ENCODE results near the gene TRABD2A.

Gene TRABD2A

DNA sequence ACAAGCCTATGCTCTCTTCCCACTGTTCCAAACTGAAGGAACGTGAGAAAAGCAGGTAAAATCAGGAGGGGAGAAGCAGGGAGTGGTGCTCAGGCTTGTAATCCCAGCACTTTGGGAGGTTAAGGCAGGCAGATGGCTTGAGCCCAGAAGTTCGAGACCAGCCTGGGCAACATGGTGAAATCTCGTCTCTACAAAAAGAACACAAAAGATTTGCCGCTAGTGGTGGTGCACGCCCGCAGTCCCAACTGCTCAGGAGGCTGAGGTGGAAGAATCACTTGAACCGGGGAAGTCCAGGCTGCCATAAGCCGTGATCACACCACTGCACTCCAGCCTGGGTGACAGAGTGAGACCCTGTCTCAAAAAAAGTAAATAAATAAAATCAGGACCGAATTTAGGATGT lies 23.3 kb upstream of the TRABD2A start:
- no peak for DNase-seq (ENCODE audit: low spot score)

GRCh38 chr2:84902526-84902925 lies 21.6 kb upstream of the TRABD2A start:
- no peak for DNase-seq (ENCODE audit: low spot score)

DNA sequence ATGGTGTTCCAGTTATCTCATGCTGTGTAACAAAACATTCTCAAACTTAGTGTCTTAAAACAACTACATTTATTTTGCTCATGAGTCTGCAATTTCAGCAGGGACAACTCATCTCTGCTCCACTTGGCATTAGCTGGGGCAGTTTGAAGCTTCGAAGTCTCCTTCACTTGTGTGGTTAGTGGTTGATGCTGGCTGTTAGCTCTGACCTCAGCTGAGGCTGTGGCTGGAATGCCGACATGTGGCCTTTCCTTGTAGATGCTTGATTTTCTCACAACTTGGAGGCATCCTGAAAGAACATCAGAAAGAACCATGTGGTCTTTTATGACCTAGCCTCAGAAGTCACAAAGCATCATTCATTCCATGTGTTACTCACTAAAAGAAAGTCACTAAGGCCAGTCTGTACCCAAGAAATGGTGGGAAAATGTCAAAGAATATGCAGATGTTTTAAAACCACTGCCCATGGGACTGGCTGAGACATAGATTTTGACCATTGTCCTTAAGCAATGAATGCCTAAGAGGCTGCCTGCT lies 20.8 kb upstream of the TRABD2A start:
- peak; percentile 34 for DNase-seq (ENCODE audit: low spot score)

DNA sequence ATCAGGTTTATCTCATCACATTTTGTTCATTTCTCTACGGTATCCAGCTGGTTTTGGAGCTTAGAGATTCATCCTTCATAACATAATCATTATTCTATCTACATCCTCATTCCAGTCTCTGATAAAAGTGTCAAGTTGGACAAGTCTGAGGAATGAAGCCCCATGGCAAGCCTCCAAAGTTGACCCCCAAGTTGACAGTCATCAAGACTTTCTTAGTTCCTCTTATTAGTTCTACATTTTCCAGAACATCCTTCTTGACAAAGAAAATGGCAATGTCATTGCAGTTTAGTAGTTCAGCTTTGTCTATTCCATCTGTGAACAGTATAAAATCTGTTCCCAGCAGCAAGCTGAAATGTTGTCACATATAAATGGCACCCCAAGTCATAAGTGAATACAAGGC lies 20.1 kb upstream of the TRABD2A start:
- DNase-seq (ENCODE audit: low spot score), result no peak

- no peak for DNase-seq (ENCODE audit: low spot score)
These were observed 18.7 kb upstream of the TRABD2A start for GRCh38 chr2:84899304-84900204.

DNA sequence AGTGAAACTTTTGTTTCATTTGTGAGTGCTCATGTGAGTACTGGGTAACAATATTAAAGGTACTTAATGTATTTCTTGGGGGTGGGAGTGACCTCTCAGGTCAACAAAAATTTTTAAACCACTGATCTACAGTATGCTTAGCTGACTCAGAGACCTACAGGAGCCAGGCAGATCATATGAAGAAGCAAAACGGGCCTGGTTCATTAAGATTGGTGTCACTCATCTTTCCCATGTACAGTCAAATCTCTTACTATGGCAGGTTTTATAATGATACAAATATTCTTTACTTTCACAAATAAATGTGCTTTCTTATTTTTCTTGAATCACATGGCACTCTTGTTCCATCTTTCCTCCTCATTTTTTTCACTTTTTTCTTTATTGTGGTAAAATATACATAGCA lies 16.9 kb upstream of the TRABD2A start:
- no peak for DNase-seq (ENCODE audit: low spot score)

GRCh38 chr2:84896567-84896966 lies 15.7 kb upstream of the TRABD2A start:
- DNase-seq (ENCODE audit: low spot score), result no peak

DNA sequence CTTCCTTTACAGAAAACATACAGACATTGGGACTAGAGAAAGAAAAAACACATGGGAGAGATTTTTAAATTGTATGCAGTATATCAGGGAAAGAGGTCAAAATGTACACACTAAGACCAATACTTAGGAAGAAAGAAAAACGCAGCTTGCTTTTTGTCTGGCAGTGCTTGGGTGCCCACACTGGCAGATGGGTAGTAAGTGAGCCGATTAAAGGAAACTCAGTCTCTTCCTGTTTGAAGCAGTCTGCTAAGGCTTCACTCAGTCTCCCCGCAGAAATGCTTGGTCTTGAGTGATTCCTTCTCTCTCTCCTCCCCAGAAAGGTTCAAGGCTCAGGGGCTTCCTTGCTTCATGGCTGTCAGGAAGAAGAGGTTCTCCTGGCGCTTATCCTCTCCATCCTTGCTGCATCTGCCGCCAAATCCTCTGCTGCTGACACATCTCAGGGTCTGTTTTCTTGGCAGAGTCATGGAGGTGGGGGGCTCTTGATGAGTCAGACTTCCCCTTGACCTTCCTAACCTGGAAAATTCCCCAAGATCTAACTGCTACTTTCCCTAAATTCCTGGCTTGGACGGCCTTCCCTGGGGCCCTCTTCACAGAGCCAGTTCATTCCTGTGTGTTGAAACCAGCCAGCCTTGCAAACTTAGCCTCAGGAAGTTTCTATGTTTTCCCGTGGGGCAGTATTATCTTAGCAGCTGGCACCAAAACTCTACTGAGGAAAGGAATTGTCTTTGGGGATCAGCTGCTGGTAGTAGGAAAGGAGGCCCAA lies 14.1 kb upstream of the TRABD2A start:
- DNase-seq (ENCODE audit: low spot score), result peak; percentile 20

GRCh38 chr2:84894131-84894586 lies 13.3 kb upstream of the TRABD2A start:
- DNase-seq (ENCODE audit: low spot score), result no peak

DNA sequence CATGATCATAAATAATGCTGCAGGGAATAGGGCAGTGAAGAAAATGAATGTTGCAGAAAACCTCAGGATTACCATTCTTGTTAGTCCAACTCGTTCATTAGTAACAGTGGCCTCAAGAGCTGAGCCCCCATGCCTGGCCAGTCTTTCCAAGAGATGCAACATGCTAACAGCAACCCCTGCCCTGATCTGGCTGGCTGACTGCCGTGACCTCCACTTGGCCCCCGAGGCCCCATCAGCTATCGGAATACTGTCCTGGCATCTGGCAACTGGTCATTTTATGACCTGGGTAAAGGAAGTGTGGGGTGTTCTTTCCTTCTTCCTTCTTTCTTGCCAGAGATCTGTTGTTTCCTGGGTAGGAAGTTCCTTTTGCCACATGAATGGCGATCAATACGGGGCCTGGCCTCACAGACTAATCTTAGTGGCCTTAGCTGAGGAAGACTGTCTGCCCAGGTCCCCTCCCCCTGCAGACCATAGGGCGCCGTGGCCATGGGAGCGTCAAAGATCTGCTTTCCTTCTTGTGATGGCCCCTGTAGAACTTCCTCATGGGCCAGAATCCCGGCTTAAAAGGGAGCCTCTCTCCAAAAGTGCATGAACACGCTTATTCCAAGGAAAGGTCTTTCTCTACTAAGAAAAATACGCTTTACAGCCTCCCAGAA lies 10.6 kb upstream of the TRABD2A start:
- no peak for DNase-seq (ENCODE audit: low spot score)

DNA sequence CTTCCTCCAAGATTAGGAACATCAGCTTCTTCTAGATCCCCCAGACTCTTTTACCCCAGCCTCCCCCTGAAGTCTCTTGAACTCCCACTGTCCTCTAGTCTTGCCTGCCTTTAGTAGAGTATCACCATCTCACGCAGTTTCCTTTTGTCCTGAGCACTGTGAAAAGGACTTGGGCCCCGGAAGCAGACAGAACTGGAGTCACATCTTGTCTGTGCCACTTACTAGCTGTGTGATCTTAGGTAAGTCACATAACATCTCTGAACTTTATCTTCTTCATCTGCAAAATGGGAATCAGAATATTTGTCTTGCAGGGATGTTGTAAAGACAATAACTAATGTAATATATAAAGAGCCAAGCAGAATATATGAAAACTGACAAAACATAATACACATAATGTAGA lies 8.4 kb upstream of the TRABD2A start:
- no peak for DNase-seq (ENCODE audit: low spot score)

DNA sequence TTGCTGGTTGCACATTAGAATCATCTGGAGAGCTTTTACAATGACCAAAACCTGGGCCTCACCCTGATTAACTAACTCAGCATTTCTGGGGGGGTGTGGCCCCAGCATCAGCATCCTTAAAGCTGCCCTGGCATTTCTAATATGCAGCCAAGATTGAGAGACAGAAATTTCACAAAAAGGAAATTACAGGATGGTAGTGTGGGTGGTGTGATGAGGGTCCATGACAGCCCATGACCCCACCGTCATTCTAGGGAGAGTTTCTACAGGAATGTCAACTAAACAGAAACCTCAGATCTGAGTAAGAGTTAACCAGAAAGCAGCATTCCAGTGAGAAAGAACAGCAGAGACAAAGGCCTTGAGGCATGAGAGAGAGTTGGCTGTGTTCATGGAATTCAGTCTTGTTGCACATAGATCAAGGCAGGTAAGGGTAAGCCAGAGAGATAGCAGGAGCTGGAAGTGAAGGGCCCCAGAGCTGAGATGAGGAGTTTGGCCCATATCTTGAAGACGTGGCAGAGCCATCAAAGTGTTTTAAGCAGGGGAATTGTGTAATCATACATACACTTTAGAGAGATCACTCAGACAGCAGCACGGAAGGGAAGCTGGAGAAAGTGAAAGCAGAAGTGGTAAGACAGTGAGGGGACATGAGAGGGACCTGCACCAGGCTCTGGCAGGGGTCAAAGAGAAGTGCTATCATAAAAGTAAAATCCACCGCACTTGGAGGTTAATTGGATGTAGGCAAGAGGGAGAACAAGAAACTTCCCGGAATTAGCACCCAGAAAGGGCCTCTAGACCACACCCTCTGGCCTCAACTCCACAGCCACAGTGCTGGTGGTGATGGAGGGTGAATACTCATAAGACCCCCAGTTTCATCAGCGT lies 7.8 kb upstream of the TRABD2A start:
- peak; percentile 42 for DNase-seq (ENCODE audit: low spot score)

- DNase-seq (ENCODE audit: low spot score), result no peak
These were observed 5.9 kb upstream of the TRABD2A start for GRCh38 chr2:84886791-84887190.

- DNase-seq (ENCODE audit: low spot score), result no peak
These were observed 4.2 kb upstream of the TRABD2A start for GRCh38 chr2:84885111-84885510.

DNA sequence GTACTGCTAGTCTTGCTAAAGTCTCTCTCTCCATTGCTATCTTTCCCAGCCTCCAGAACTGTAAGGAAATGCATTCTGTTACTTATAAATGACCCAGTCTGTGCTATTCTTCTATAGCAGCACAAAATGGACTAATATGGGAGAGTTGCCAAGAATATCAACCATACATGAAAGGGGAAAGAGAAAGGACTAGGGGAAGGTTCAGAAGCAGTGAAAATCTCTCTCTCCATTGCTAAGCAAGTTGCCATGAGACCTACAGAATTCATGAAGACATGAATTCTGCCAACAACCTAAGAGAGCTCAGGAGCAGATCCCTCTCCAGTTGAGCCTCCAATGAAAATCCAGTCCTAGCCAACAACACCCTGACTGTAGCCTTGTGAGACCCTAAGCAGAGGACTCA lies 3.6 kb upstream of the TRABD2A start:
- no peak for DNase-seq (ENCODE audit: low spot score)

DNA sequence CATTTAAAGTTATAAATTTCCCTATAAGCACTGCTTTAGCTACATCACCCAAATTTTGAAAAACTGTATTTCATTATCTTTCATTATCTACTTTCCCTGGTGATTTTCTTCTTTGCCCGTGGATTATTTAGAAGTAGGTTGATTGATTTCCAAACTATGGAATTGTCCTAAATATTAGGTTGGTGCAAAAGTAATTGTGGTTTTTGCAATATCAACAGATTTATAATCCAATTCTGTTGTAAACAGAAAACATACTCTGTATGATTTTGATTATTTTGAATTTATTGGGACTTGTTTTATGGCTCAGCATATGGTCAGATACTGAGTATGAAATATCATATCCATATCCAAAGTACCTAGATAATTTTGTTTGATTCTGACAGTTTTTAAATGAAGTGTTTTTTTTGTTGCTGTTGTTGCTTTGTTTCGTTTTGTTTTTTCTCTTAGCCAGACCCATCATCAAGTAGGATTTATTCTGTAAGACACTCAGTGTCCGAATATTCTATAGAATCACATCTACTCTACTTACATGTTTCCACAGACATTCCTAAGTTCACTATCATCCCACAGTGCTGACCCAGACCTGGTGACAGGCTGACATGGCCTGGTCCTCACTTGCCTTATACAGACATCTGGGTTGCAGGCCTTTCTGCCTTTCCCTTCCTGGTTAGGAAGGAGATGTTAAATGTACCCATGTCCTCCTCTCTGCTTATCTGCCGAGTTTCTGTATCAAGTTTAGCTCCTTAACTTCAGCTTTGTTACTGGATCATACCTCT lies 2.1 kb upstream of the TRABD2A start:
- no peak for DNase-seq (ENCODE audit: low spot score)

DNA sequence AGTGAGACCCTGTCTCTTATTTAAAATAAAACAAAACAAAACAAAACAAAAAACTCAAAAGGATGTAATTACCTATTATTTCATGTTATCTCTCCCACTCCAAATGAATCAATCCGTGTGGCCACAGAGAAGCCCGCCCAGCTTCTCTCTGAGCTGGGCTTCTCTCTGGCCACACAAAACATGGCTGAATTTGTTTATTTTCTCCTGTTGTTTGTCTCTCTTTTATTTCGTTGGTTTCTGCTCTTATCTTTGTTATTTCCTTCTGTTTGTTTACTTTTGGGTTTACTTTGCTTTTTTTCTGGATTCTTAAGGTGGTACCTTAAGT lies 1.5 kb upstream of the TRABD2A start:
- no peak for DNase-seq (ENCODE audit: low spot score)

- DNase-seq (ENCODE audit: low spot score), result peak; percentile 79
These were observed 913 bp upstream of the TRABD2A start for GRCh38 chr2:84881581-84882413.

GRCh38 chr2:84880395-84880644 lies 564 bp downstream of the TRABD2A start:
- no peak for DNase-seq (ENCODE audit: low spot score)
